ENCODE data around the gene RNASE13.
A peak's percentile ranks its signal among the peaks of the same experiment; 100 is the strongest.
"Not testable (repeated sequence)": the region's sequence is repeated elsewhere in the genome, so short reads cannot be mapped to it uniquely, and the experiment has no call there.

Gene RNASE13

DNA sequence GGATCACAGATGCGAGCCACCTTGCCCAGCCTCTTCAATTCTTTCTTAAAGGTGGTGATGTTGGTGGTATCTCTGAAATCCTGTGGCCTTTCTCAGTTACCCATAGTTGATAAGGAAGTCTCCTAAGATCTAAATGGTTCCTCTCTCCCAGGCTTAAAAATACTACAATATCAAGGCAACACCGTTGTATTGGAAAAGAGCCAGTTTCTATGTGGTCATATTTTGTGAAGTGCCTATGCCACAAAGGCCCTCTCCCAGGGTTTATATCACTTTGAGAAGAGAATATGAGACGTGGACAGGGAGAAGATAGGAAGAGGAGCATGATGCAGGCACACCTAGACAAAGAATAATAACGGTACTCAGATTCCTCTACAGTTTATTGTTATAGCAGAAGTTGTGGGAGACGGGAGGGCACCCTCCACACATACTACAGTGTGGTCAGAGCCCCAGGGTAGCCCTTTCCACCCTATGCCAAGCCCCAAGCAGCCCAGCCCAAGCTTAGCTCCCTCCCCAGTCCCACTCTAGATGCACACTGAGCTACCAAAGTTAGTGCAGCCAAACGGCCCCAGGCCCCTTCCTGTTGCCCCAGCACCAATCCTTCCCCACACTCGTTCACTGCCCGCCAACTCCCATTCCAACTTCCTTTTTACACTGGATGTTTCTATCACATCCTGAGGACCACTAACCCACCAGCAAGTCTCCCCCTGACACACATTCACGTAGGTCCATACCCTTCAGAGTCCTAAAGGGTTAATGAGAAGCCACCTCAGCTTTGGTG is 18.0 kb downstream of the RNASE13 start:
- Histone ChIP-seq H3K79me2 (ENCODE audit: insufficient read depth, low read depth) (no peaks in the 10 kb centered on the region), H3K4me3 (IDR thresholded peaks at IDR 0.05; ENCODE audit: insufficient read depth, low read depth, low read length) (no peak overlapping the region), H3K9ac (no peak overlapping the region), H3K27me3 (ENCODE audit: insufficient read depth, low read depth) (no peaks in the 10 kb centered on the region), H3K36me3 (ENCODE audit: insufficient read depth) (no peaks in the 10 kb centered on the region), H3K4me1 (ENCODE audit: low read depth, poor library complexity, severe bottlenecking) (no peaks in the 10 kb centered on the region), H2AFZ (ENCODE audit: low read depth) (no peak overlapping the region), H3K27ac (no peak overlapping the region), H4K20me1 (ENCODE audit: insufficient read depth) (no peaks in the 10 kb centered on the region), H3K4me2 (no peak overlapping the region)
- TF ChIP-seq, protein P1, sequence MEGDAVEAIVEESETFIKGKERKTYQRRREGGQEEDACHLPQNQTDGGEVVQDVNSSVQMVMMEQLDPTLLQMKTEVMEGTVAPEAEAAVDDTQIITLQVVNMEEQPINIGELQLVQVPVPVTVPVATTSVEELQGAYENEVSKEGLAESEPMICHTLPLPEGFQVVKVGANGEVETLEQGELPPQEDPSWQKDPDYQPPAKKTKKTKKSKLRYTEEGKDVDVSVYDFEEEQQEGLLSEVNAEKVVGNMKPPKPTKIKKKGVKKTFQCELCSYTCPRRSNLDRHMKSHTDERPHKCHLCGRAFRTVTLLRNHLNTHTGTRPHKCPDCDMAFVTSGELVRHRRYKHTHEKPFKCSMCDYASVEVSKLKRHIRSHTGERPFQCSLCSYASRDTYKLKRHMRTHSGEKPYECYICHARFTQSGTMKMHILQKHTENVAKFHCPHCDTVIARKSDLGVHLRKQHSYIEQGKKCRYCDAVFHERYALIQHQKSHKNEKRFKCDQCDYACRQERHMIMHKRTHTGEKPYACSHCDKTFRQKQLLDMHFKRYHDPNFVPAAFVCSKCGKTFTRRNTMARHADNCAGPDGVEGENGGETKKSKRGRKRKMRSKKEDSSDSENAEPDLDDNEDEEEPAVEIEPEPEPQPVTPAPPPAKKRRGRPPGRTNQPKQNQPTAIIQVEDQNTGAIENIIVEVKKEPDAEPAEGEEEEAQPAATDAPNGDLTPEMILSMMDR (conservative IDR thresholded peaks at IDR 0.05; ENCODE audit: low read depth, low read length): no peak

DNA sequence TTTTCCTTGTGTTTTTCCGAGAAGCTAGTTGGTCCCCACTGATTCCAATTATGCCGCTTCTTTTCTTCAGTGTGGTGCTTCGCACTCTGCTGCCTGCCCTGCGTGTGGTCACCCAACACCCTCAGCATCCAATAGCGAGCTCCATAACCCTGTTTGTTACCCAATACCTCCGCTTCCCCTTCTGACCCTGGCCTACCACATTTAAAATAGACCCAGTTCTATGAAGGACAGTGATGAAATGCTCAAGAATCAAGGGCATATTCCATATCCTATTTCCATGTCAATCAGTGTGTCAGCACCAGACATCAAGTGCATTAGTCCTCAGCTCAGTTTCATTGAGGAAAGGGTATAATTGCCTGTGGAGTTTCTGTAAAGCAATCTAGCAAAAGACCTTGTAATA is 19.3 kb downstream of the RNASE13 start:
- no peaks in the 10 kb centered on the region for H3K27me3 ChIP-seq (ENCODE audit: insufficient read depth, low read depth)
- TF ChIP-seq, protein P1 (conservative IDR thresholded peaks at IDR 0.05; ENCODE audit: low read depth, low read length): no peak
- H3K4me3 ChIP-seq (IDR thresholded peaks at IDR 0.05; ENCODE audit: insufficient read depth, low read depth, low read length): no peak overlapping the region
- no peaks in the 10 kb centered on the region for H4K20me1 ChIP-seq (ENCODE audit: insufficient read depth)
- no peaks in the 10 kb centered on the region for H3K79me2 ChIP-seq (ENCODE audit: insufficient read depth, low read depth)
- H3K27ac ChIP-seq: no peak overlapping the region
- H3K36me3 ChIP-seq (ENCODE audit: insufficient read depth): no peaks in the 10 kb centered on the region
- H2AFZ ChIP-seq (ENCODE audit: low read depth): no peak overlapping the region
- H3K9ac ChIP-seq: no peak overlapping the region
- H3K4me2 ChIP-seq: no peak overlapping the region
- H3K4me1 ChIP-seq (ENCODE audit: low read depth, poor library complexity, severe bottlenecking): no peaks in the 10 kb centered on the region

DNA sequence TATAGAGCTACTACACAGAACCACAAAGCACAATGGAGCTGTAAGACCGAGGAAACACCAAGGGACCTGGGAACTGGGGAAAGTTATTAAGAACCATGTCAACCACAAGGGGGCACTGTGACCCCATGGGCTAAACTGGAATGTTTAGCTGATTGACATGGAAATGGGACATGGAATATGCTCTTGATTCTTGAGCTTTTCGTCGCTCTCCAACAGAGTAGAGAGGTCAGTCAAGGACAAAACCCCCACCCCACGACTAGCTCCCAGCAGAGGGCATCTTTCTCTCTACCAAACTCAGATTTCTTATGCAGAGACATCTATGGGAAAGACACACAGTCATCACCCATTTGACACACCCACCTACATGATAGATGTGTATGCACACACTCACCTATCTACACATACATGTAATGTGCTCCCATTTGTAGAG is 19.8 kb downstream of the RNASE13 start:
- Histone ChIP-seq H4K20me1 (ENCODE audit: insufficient read depth) (no peaks in the 10 kb centered on the region), H3K27me3 (ENCODE audit: insufficient read depth, low read depth) (no peaks in the 10 kb centered on the region), H3K79me2 (ENCODE audit: insufficient read depth, low read depth) (no peaks in the 10 kb centered on the region), H3K36me3 (ENCODE audit: insufficient read depth) (no peaks in the 10 kb centered on the region), H3K9ac (no peak overlapping the region), H2AFZ (ENCODE audit: low read depth) (no peak overlapping the region), H3K4me1 (ENCODE audit: low read depth, poor library complexity, severe bottlenecking) (no peaks in the 10 kb centered on the region), H3K27ac (no peak overlapping the region), H3K4me2 (no peak overlapping the region), H3K4me3 (IDR thresholded peaks at IDR 0.05; ENCODE audit: insufficient read depth, low read depth, low read length) (no peak overlapping the region)
- TF ChIP-seq, protein P1 (conservative IDR thresholded peaks at IDR 0.05; ENCODE audit: low read depth, low read length): peak; percentile 93

DNA sequence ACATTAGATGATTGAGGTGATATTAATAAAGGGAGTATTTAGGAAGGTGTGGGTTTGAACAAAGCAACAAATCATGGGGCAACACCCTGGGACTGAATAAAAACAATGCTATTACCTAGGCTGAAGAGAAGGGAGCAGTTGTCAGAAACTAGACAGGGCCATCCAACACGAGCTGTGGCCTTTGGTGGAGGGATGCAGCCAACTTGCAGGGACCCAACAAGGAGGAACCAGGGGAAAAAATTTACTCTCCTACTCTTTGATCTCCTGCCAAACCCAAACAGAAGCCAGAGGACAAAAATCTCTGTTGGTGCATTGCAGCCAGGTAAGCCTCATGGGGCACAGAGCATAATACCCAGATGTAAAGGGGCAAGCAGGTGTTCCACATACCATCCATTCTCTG is 23.5 kb downstream of the RNASE13 start:
- Histone ChIP-seq H4K20me1 (ENCODE audit: insufficient read depth) (no peaks in the 10 kb centered on the region), H3K27ac (no peak overlapping the region), H3K4me1 (ENCODE audit: low read depth, poor library complexity, severe bottlenecking) (no peaks in the 10 kb centered on the region), H3K79me2 (ENCODE audit: insufficient read depth, low read depth) (no peaks in the 10 kb centered on the region), H3K4me3 (IDR thresholded peaks at IDR 0.05; ENCODE audit: insufficient read depth, low read depth, low read length) (no peak overlapping the region), H3K9ac (no peak overlapping the region), H3K4me2 (no peak overlapping the region), H3K36me3 (ENCODE audit: insufficient read depth) (no peaks in the 10 kb centered on the region), H2AFZ (ENCODE audit: low read depth) (no peak overlapping the region), H3K27me3 (ENCODE audit: insufficient read depth, low read depth) (no peaks in the 10 kb centered on the region)
- TF ChIP-seq, protein P1 (conservative IDR thresholded peaks at IDR 0.05; ENCODE audit: low read depth, low read length): no peak

DNA sequence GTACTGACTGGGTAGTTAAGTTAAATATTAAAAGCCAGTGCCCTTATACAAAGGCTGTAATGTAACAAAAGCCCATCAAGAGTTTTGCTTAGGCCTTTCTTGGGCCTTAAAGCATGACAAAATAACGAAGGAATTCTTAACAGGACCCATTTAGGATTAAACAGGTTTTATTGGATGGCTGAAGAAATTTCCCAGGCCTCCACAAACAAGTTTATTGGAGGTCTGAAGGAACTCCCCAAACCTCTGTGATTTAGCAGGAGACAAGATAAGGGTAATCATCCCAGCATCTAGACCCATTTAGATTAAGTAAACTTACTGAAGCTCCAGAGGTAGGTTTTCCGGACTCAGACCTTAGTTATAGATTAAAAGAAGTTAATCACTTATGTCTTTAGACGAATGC is 24.9 kb downstream of the RNASE13 start:
- not testable (repeated sequence) for H3K4me3 ChIP-seq (IDR thresholded peaks at IDR 0.05; ENCODE audit: insufficient read depth, low read depth, low read length); H3K4me1 ChIP-seq (ENCODE audit: low read depth, poor library complexity, severe bottlenecking); H3K27ac ChIP-seq; H4K20me1 ChIP-seq (ENCODE audit: insufficient read depth); H3K4me2 ChIP-seq; H3K79me2 ChIP-seq (ENCODE audit: insufficient read depth, low read depth); H3K36me3 ChIP-seq (ENCODE audit: insufficient read depth); H3K27me3 ChIP-seq (ENCODE audit: insufficient read depth, low read depth); H3K9ac ChIP-seq; H2AFZ ChIP-seq (ENCODE audit: low read depth)
